HL-60 (cell line): ENCODE measurements around the gene VWA1.

Experiments
- DNase-seq, 2 experiments: peaks; one replicate each; pipeline ENCODE4 v3.0.0-alpha.2; 2010 to 2020; ENCODE audit warnings: low read depth in 1 of 2, low spot score in 1 of 2
- H3K27ac ChIP-seq: fragments of 250-450 bp; sonication (Bioruptor Pico); replicated peaks from 2 replicates; pipeline ENCODE4 v1.5.1; 2020; ENCODE audit warnings: mild to moderate bottlenecking, moderate library complexity
- H3K27me3 ChIP-seq: fragments of 250-450 bp; sonication (Bioruptor Pico); 2 replicates; pipeline ENCODE4 v1.5.1; 2021; ENCODE audit warnings: mild to moderate bottlenecking, moderate library complexity; ENCODE audit not compliant: insufficient read depth, poor library complexity, severe bottlenecking
- H3K4me3 ChIP-seq: replicated peaks from 2 replicates; pipeline ENCODE4 v1.5.1; 2011; ENCODE audit warnings: mild to moderate bottlenecking, control low read depth, low read length; ENCODE audit not compliant: insufficient read depth
- CTCF ChIP-seq: IDR thresholded peaks from one replicate; pipeline ENCODE4 v1.5.1; 2011; ENCODE audit warnings: low read length, control low read depth, inconsistent platforms; ENCODE audit not compliant: insufficient read depth
- GABPA ChIP-seq: IDR thresholded peaks from 2 replicates; pipeline ENCODE4 v1.6.1; 2012; ENCODE audit warnings: low read depth
- POLR2AphosphoS5 ChIP-seq: IDR thresholded peaks from 2 replicates; pipeline ENCODE4 v1.6.1; 2012; ENCODE audit warnings: low read depth
- REST ChIP-seq: IDR thresholded peaks from 2 replicates; pipeline ENCODE4 v1.6.1; 2012; ENCODE audit warnings: low read depth; ENCODE audit not compliant: insufficient replicate concordance
- SPI1 ChIP-seq: IDR thresholded peaks from 2 replicates; pipeline ENCODE4 v1.6.1; 2012; ENCODE audit warnings: low read depth, mild to moderate bottlenecking, borderline replicate concordance

Gene VWA1

GRCh38 chr1:1419363-1419812, 16.1 kb upstream of the VWA1 start:
- H3K4me3 ChIP-seq = no peak overlapping the region
- DNase-seq = no peak
- TF ChIP-seq POLR2AphosphoS5 = no peak
- no peak for TF ChIP-seq REST
- TF ChIP-seq GABPA = no peak
- TF ChIP-seq SPI1 = no peak
- no peak for TF ChIP-seq CTCF
- H3K27me3 ChIP-seq = no peaks in the 10 kb centered on the region
- no peak overlapping the region for H3K27ac ChIP-seq

GRCh38 chr1:1419813-1420653, 15.5 kb upstream of the VWA1 start:
- Histone ChIP-seq H3K27me3 (no peaks in the 10 kb centered on the region), H3K27ac (no peak overlapping the region), H3K4me3 (no peak overlapping the region)
- TF ChIP-seq REST (no peak), SPI1 (no peak), CTCF (no peak), GABPA (no peak), POLR2AphosphoS5 (no peak)
- DNase-seq = no peak

GRCh38 chr1:1420654-1421141, 14.8 kb upstream of the VWA1 start:
- TF ChIP-seq GABPA = no peak
- no peak for TF ChIP-seq SPI1
- Histone ChIP-seq H3K27ac (no peak overlapping the region), H3K27me3 (peaks cover 1% of the 10 kb centered on the region), H3K4me3 (no peak overlapping the region)
- no peak for DNase-seq

- Histone ChIP-seq H3K4me3 (no peak within 1 kb of the TSS), H3K27me3 (peaks cover 8% of the 10 kb centered on the region), H3K27ac (no peak within 1 kb of the TSS)
- no peak for DNase-seq
- TF ChIP-seq CTCF = no peak
- TF ChIP-seq GABPA = no peak
- no peak for TF ChIP-seq SPI1
- TF ChIP-seq REST = no peak
Observed at GRCh38 chr1:1421147-1421906, 14.2 kb upstream of the VWA1 start, which contains the start of gene ANKRD65. ANKRD65 (minus strand) TSS chr1:1421276; CDS start chr1:1421005, 271 bp downstream.
